ENCODE data around the gene FAM181B. TPM values are rescaled to one million over a fixed set of nuclear protein-coding genes. Genes with fewer than 3 reads are reported as not detected.

The FAM181B gene
- total RNA-seq, 6 experiments from 2014 or later: not detected

DNA sequence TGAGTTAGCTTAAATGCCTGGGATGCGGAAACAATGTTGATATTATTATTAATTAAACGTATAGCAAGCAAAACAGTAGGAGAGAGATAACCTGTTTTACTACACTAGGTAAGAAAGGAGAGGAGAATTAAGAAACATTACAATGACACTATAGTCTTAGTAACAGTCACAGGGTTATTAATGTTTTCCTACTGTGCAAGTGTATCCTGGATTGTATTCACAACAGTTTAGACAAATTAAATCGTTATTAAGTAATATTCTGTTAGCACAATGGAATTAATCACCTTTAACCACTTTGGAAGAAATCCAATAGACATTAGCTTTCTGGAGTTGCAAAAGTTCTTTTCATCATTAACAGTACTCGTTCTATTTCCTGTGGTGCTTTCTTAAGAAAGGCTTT is 3.4 kb downstream of the FAM181B start:
- no peaks in the 10 kb centered on the region for H3K9me3 ChIP-seq
- peaks cover 0 to 24% of the 10 kb centered on the region in 2 donors for H3K27me3 ChIP-seq
- intact Hi-C loops (cut with DNase I): no loop called here
- DNase-seq: no peak
- WGBS (ENCODE audit: insufficient coverage, low coverage, low lambda C conversion rate, missing lambda C conversion rate): 53% methylated on average over 4 of the region's 4 CpGs
- no peak for TF ChIP-seq POLR2A (IDR thresholded peaks at IDR 0.05)
- TF ChIP-seq, protein P1, sequence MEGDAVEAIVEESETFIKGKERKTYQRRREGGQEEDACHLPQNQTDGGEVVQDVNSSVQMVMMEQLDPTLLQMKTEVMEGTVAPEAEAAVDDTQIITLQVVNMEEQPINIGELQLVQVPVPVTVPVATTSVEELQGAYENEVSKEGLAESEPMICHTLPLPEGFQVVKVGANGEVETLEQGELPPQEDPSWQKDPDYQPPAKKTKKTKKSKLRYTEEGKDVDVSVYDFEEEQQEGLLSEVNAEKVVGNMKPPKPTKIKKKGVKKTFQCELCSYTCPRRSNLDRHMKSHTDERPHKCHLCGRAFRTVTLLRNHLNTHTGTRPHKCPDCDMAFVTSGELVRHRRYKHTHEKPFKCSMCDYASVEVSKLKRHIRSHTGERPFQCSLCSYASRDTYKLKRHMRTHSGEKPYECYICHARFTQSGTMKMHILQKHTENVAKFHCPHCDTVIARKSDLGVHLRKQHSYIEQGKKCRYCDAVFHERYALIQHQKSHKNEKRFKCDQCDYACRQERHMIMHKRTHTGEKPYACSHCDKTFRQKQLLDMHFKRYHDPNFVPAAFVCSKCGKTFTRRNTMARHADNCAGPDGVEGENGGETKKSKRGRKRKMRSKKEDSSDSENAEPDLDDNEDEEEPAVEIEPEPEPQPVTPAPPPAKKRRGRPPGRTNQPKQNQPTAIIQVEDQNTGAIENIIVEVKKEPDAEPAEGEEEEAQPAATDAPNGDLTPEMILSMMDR (IDR thresholded peaks at IDR 0.05): no peak
- no peak overlapping the region for H3K27ac ChIP-seq
- no peaks in the 10 kb centered on the region for H3K36me3 ChIP-seq
- no peak overlapping the region for H3K4me3 ChIP-seq
- ATAC-seq: no peak
- H3K4me1 ChIP-seq: peaks cover 0 to 5% (median 0%) of the 10 kb centered on the region in 4 donors

DNA sequence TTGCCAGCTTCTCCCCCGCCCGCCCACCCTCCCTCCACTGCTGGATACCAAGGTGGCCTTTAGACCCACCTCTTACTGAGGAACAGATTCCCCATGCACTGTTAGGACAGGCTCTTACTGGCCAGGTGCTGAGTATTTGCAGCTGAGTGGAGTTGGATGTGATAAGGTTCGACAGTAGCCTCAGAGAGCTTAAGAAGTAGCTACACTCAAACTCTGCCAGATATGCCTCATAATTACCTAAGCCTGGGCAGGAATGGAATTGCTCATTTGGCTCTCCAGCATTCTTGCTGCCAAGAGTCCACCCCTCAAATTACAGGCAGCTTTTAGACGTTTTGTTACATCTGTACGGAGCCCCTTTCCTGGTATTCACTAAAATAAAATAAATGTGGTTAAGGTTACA is 9.6 kb downstream of the FAM181B start:
- ATAC-seq: no peak
- 58% methylated on average over 2 of the region's 5 CpGs for WGBS (ENCODE audit: insufficient coverage, low coverage, low lambda C conversion rate, missing lambda C conversion rate)
- DNase-seq: no peak
- Histone ChIP-seq H3K4me1 (no peaks in the 10 kb centered on the region), H3K36me3 (no peaks in the 10 kb centered on the region), H3K9me3 (no peaks in the 10 kb centered on the region), H3K27me3 (no peaks in the 10 kb centered on the region), H3K27ac (no peak overlapping the region), H3K4me3 (no peak overlapping the region)
- TF ChIP-seq POLR2A (IDR thresholded peaks at IDR 0.05): no peak
- TF ChIP-seq, protein P1 (IDR thresholded peaks at IDR 0.05): no peak
- intact Hi-C loops (cut with DNase I): no loop called here

DNA sequence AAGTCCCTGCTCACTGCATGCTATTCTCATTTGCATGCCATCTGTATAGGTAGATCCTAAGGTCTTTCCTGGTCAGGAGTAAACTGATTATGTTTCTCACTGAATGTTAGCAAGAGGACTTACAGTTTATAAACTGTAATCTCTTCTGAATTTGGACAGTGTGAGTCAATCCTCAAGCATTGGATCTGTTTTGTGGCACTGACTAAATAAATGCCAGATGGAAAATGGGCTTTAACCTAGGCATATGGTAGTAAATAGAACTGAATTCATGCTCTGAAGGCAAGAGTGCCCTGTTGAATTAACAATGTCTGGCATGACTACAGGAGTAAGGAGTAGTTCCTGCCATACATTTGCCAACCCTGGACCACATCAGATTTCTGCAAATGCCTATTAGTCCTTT is 11.4 kb downstream of the FAM181B start:
- intact Hi-C loops (cut with DNase I): no loop called here

DNA sequence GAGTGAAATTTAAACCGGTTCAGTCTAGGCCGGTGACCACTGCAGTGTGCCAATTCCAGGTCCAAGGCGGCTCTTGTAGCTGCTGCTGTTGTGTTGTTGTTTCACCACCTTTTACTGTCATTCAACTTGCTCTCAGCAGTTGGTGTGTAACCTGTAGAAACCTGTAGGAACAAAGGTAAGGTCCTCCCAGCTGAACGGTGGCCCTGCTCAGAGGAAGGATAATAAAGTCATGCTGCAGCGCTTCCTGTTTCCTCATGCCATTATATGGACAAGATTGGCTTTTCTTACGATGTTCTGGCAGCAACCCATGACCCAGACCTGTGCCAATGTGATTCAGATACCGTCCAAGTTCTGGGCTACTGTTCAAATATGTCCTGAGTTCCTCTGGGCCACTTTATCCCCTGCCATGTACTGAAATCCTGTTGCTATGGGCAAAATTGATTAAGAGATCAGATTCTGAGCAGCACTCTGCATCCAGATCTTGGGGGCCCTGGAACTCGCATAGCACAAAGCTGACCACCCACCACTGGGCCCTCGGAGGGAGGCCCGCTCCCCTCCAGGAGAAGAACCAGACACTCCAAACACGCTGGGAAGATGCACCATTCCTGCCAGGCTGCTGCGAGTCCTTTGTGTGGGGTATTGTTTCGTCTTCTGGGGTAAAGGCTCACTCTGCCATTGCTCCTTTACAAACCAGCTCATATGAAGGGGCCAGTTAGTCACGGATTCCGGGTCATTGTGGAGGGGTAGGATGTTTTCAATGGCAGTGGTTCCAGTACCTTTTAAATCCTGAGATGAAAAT is 13.2 kb downstream of the FAM181B start:
- no peaks in the 10 kb centered on the region for H3K9me3 ChIP-seq
- no peak for TF ChIP-seq POLR2A (IDR thresholded peaks at IDR 0.05)
- TF ChIP-seq, protein P1 (IDR thresholded peaks at IDR 0.05): no peak
- no peaks in the 10 kb centered on the region for H3K36me3 ChIP-seq
- no peak overlapping the region for H3K27ac ChIP-seq
- no peak overlapping the region for H3K4me3 ChIP-seq
- intact Hi-C loops (cut with DNase I): no loop called here
- DNase-seq (no peak), ATAC-seq (no peak)
- H3K4me1 ChIP-seq: no peaks in the 10 kb centered on the region
- WGBS (ENCODE audit: insufficient coverage, low coverage, low lambda C conversion rate, missing lambda C conversion rate): 46% methylated on average over 10 of the region's 15 CpGs
- no peaks in the 10 kb centered on the region for H3K27me3 ChIP-seq

More for the DNA sequence above, 11.4 kb downstream of the FAM181B start:
- no peak overlapping the region for H3K27ac ChIP-seq
- H3K4me1 ChIP-seq: no peaks in the 10 kb centered on the region
- TF ChIP-seq, protein P1 (IDR thresholded peaks at IDR 0.05): no peak
- no peak for TF ChIP-seq POLR2A (IDR thresholded peaks at IDR 0.05)
- no peaks in the 10 kb centered on the region for H3K27me3 ChIP-seq
- DNase-seq (no peak), ATAC-seq (no peak)
- H3K36me3 ChIP-seq: no peaks in the 10 kb centered on the region
- no peaks in the 10 kb centered on the region for H3K9me3 ChIP-seq
- H3K4me3 ChIP-seq: no peak overlapping the region

Measured in right lobe of liver (tissue), 6 donors.